ENCODE data around the gene RCOR2. TPM values are rescaled to one million over a fixed set of nuclear protein-coding genes. Genes with fewer than 3 reads are reported as not detected.

RCOR2 gene
- polyA plus RNA-seq, 1 donor (not counting 4 experiments of a cell fraction or from before 2014, with no cell fraction given), result 0.46 TPM

- Histone ChIP-seq H3K9ac (ENCODE audit: control insufficient read depth, extremely low read depth, insufficient read depth, low read length) (no peak overlapping the region), H3K4me3 (ENCODE audit: control insufficient read depth in 2 of 3, extremely low read depth in 1 of 3, insufficient read depth in 2 of 3, low read depth in 1 of 3, low read length in 3 of 3) (no peak overlapping the region), H3K9me1 (ENCODE audit: control insufficient read depth, extremely low read depth, insufficient read depth, low read length) (no peaks in the 10 kb centered on the region), H3K4me2 (ENCODE audit: control insufficient read depth, extremely low read depth, insufficient read depth, low read depth, low read length) (no peak overlapping the region), H2AFZ (ENCODE audit: control insufficient read depth, low read length) (no peak overlapping the region), H4K20me1 (ENCODE audit: control insufficient read depth, extremely low read depth, insufficient read depth, low read length) (peaks cover 2% of the 10 kb centered on the region), H3K79me2 (ENCODE audit: control insufficient read depth, insufficient read depth, low read length) (no peaks in the 10 kb centered on the region), H3K36me3 (ENCODE audit: control insufficient read depth in 2 of 2, extremely low read depth in 1 of 2, insufficient read depth in 2 of 2, low read length in 2 of 2) (peaks cover 3 to 21% of the 10 kb centered on the region in 2 experiments), H3K9me3 (ENCODE audit: control insufficient read depth, low read depth, low read length) (no peaks in the 10 kb centered on the region), H3K27ac (ENCODE audit: control insufficient read depth, insufficient read depth, low read length) (no peak overlapping the region), H3K27me3 (ENCODE audit: control insufficient read depth, extremely low read depth, insufficient read depth, low read length) (peaks cover 9% of the 10 kb centered on the region), H3K4me1 (ENCODE audit: control insufficient read depth, extremely low read depth, insufficient read depth, low read length) (no peaks in the 10 kb centered on the region)
- TF ChIP-seq EZH2 (IDR thresholded peaks at IDR 0.05; ENCODE audit: low read length) (no peak), CTCF (optimal IDR thresholded peaks at IDR 0.05 in 1 of 3, IDR thresholded peaks at IDR 0.05 in 1 of 3, conservative IDR thresholded peaks at IDR 0.05 in 1 of 3; ENCODE audit: extremely low read depth in 1 of 3, insufficient read depth in 2 of 3, low read length in 3 of 3) (no peak)
- dilution Hi-C loops (cut with MboI; ENCODE audit: extremely low pct_ligation_motif_present, low sequenced_read_pairs), result no loop called here
- DNase-seq (ENCODE audit: low read depth, low spot score) (no peak), FAIRE-seq (no peak)
Observed at GRCh38 chr11:63911876-63912275, 5.1 kb downstream of the RCOR2 start.

GRCh38 chr11:63911440-63911839, 5.5 kb downstream of the RCOR2 start:
- H3K36me3 ChIP-seq (ENCODE audit: control insufficient read depth in 2 of 2, extremely low read depth in 1 of 2, insufficient read depth in 2 of 2, low read length in 2 of 2), result peaks cover 3 to 23% of the 10 kb centered on the region in 2 experiments
- no peak for DNase-seq (ENCODE audit: low read depth, low spot score)
- H3K4me2 ChIP-seq (ENCODE audit: control insufficient read depth, extremely low read depth, insufficient read depth, low read depth, low read length), result no peak overlapping the region
- H3K4me1 ChIP-seq (ENCODE audit: control insufficient read depth, extremely low read depth, insufficient read depth, low read length), result no peaks in the 10 kb centered on the region
- dilution Hi-C loops (cut with MboI; ENCODE audit: extremely low pct_ligation_motif_present, low sequenced_read_pairs), result no loop called here
- no peak overlapping the region for H3K4me3 ChIP-seq (ENCODE audit: control insufficient read depth in 2 of 3, extremely low read depth in 1 of 3, insufficient read depth in 2 of 3, low read depth in 1 of 3, low read length in 3 of 3)
- no peaks in the 10 kb centered on the region for H3K79me2 ChIP-seq (ENCODE audit: control insufficient read depth, insufficient read depth, low read length)
- no peak for FAIRE-seq
- no peak for TF ChIP-seq CTCF (optimal IDR thresholded peaks at IDR 0.05 in 1 of 3, IDR thresholded peaks at IDR 0.05 in 1 of 3, conservative IDR thresholded peaks at IDR 0.05 in 1 of 3; ENCODE audit: extremely low read depth in 1 of 3, insufficient read depth in 2 of 3, low read length in 3 of 3)
- no peak for TF ChIP-seq EZH2 (IDR thresholded peaks at IDR 0.05; ENCODE audit: low read length)
- no peaks in the 10 kb centered on the region for H3K9me3 ChIP-seq (ENCODE audit: control insufficient read depth, low read depth, low read length)
- peaks cover 3% of the 10 kb centered on the region for H4K20me1 ChIP-seq (ENCODE audit: control insufficient read depth, extremely low read depth, insufficient read depth, low read length)
- no peaks in the 10 kb centered on the region for H3K9me1 ChIP-seq (ENCODE audit: control insufficient read depth, extremely low read depth, insufficient read depth, low read length)
- no peak overlapping the region for H3K9ac ChIP-seq (ENCODE audit: control insufficient read depth, extremely low read depth, insufficient read depth, low read length)
- peaks cover 7% of the 10 kb centered on the region for H3K27me3 ChIP-seq (ENCODE audit: control insufficient read depth, extremely low read depth, insufficient read depth, low read length)
- no peak overlapping the region for H2AFZ ChIP-seq (ENCODE audit: control insufficient read depth, low read length)
- H3K27ac ChIP-seq (ENCODE audit: control insufficient read depth, insufficient read depth, low read length), result no peak overlapping the region

All from keratinocyte (primary cell).